ENCODE data around the gene TPM1. TPM values are rescaled to one million over a fixed set of nuclear protein-coding genes. Genes with fewer than 3 reads are reported as not detected.

TPM1 gene
- total RNA-seq, 1 experiment from 2014 or later, result 174 TPM

GRCh38 chr15:63040954-63041353, 1.6 kb upstream of the TPM1 start:
- Histone ChIP-seq H4K20me1 (ENCODE audit: insufficient read depth) (peaks cover 7% of the 10 kb centered on the region), H3K9me3 (ENCODE audit: insufficient read depth, low read depth) (no peaks in the 10 kb centered on the region), H3K27ac (peak overlapping the region; percentile 93), H3K27me3 (ENCODE audit: insufficient read depth, low read depth) (no peaks in the 10 kb centered on the region), H3K36me3 (ENCODE audit: low read depth) (peaks cover 18% of the 10 kb centered on the region; the same call in 1 of the 2 replicates), H3K4me1 (replicated peaks; ENCODE audit: insufficient read depth) (peaks cover 50% of the 10 kb centered on the region), H3K4me2 (peak overlapping the region; percentile 98), H2AFZ (no peak overlapping the region), H3F3A (ENCODE audit: insufficient read depth, low read depth) (peaks cover 21% of the 10 kb centered on the region; the same call in 1 of the 2 replicates), H3K79me2 (ENCODE audit: low read depth) (peaks cover 44% of the 10 kb centered on the region), H3K4me3 (peak overlapping the region; percentile 80), H3K9me2 (ENCODE audit: insufficient read depth) (no peaks in the 10 kb centered on the region)
- TF ChIP-seq CTCF (conservative IDR thresholded peaks at IDR 0.05) (no peak), EZH2 (IDR thresholded peaks at IDR 0.05; ENCODE audit: low read depth) (no peak)
- intact Hi-C loops (cut with micrococcal nuclease; ENCODE audit: unreplicated experiment), result loop anchor here (10.0 kb wide), 2 partner anchors 116 to 436 kb away; no protein-coding TSS in a partner anchor
- no TSS peak for BruUV-seq (replicated peaks)
- ChIA-PET CTCF (interaction anchor here (0.7 to 1.1 kb wide), 2 partner anchors 11 to 259 kb away, joined by 3 to 4 read pairs; no protein-coding TSS in a partner anchor), POLR2A (ENCODE audit: unreplicated experiment) (interaction anchor here (0.6 kb wide), 1 partner anchor 188 kb away, joined by 3 read pairs; no protein-coding TSS in a partner anchor)
- DNase-seq, result no peak

GRCh38 chr15:63041402-63041973, 1.1 kb upstream of the TPM1 start:
- peak overlapping the region; percentile 98 for H3K4me2 ChIP-seq
- intact Hi-C loops (cut with micrococcal nuclease; ENCODE audit: unreplicated experiment), result loop anchor here (10.0 kb wide), 2 partner anchors 117 to 437 kb away; no protein-coding TSS in a partner anchor

More at GRCh38 chr15:63041402-63041973, 1.1 kb upstream of the TPM1 start:
- CTCF ChIA-PET, result interaction anchor here (0.7 kb wide), 1 partner anchor 12 kb away, joined by 3 read pairs; no protein-coding TSS in a partner anchor
- Histone ChIP-seq H3K27me3 (ENCODE audit: insufficient read depth, low read depth) (no peaks in the 10 kb centered on the region), H4K20me1 (ENCODE audit: insufficient read depth) (peaks cover 7% of the 10 kb centered on the region), H3K9me3 (ENCODE audit: insufficient read depth, low read depth) (no peaks in the 10 kb centered on the region), H2AFZ (peak overlapping the region; percentile 55; the same call in 1 of the 2 replicates), H3K4me1 (replicated peaks; ENCODE audit: insufficient read depth) (peaks cover 55% of the 10 kb centered on the region), H3F3A (ENCODE audit: insufficient read depth, low read depth) (peaks cover 23% of the 10 kb centered on the region), H3K9me2 (ENCODE audit: insufficient read depth) (no peaks in the 10 kb centered on the region), H3K27ac (peak overlapping the region; percentile 93), H3K79me2 (ENCODE audit: low read depth) (peaks cover 49% of the 10 kb centered on the region), H3K36me3 (ENCODE audit: low read depth) (peaks cover 23% of the 10 kb centered on the region; the same call in 1 of the 2 replicates), H3K4me3 (peak overlapping the region; percentile 80)
- DNase-seq, result no peak
- no TSS peak for BruUV-seq (replicated peaks)
- TF ChIP-seq CTCF (conservative IDR thresholded peaks at IDR 0.05), result no peak
- no peak for TF ChIP-seq EZH2 (IDR thresholded peaks at IDR 0.05; ENCODE audit: low read depth)
- POLR2A ChIA-PET (ENCODE audit: unreplicated experiment), result interaction anchor here (0.6 kb wide), 1 partner anchor 188 kb away, joined by 3 read pairs; no protein-coding TSS in a partner anchor

Data from PC-9 (cell line).